Gastroesophageal sphincter (tissue), 4 donors: ENCODE results near the gene FUT8. TPM values are rescaled to one million over a fixed set of nuclear protein-coding genes. Genes with fewer than 3 reads are reported as not detected.

ENCODE experiments used
- ATAC-seq: fragments of 150-250 bp; one replicate; pipeline ENCODE4 v1.9.1; 2016; ENCODE audit warnings: mild to moderate bottlenecking, moderate library complexity
- H3K27ac ChIP-seq, 4 donors: fragments of 200-600 bp; sonication (generic) in 3 of 4; 1 replicate in 3 of 4; 2 replicates in 1 of 4; pipeline ENCODE4 v1.5.1; 2016 to 2019
- H3K27me3 ChIP-seq: fragments of 200-600 bp; sonication (generic); one replicate; pipeline ENCODE4 v1.5.1; 2019
- H3K36me3 ChIP-seq, 2 donors: fragments of 200-600 bp; sonication (generic); one replicate each; pipeline ENCODE4 v1.5.1; 2019; ENCODE audit warnings: control low read depth in 1 of 2
- H3K4me1 ChIP-seq, 3 donors: fragments of 200-600 bp; sonication (generic); 1 replicate in 2 of 3; 2 replicates in 1 of 3; pipeline ENCODE4 v1.5.1; 2016 to 2019; ENCODE audit warnings: control low read depth in 2 of 3
- H3K4me3 ChIP-seq, 2 donors: fragments of 200-600 bp; sonication (generic); one replicate each; pipeline ENCODE4 v1.5.1; 2019; ENCODE audit warnings: mild to moderate bottlenecking in 1 of 2, moderate library complexity in 1 of 2
- H3K9me3 ChIP-seq, 3 donors: fragments of 200-600 bp; sonication (generic); one replicate each; pipeline ENCODE4 v1.5.1; 2017 to 2019; ENCODE audit warnings: control low read depth in 2 of 3
- CTCF ChIP-seq, 4 experiments: fragments of 200-600 bp in 2 of 4; fragments of 450-650 bp in 2 of 4; sonication (generic) in 1 of 4; IDR thresholded peaks; one replicate each; pipeline ENCODE4 v1.5.1; 2017 to 2019; ENCODE audit warnings: antibody characterized with exemption in 4 of 4, mild to moderate bottlenecking in 2 of 4, moderate library complexity in 2 of 4
- EP300 ChIP-seq: sonication (generic); formaldehyde crosslinking; IDR thresholded peaks from one replicate; pipeline ENCODE4 v1.6.1; 2017; ENCODE audit warnings: antibody characterized with exemption, mild to moderate bottlenecking
- POLR2A ChIP-seq, 2 donors: fragments of 450-650 bp; IDR thresholded peaks; one replicate each; pipeline ENCODE4 v1.6.1; 2017; ENCODE audit warnings: antibody characterized with exemption in 2 of 2, mild to moderate bottlenecking in 2 of 2, moderate library complexity in 1 of 2
- POLR2AphosphoS5 ChIP-seq: sonication (generic); formaldehyde crosslinking; IDR thresholded peaks from one replicate; pipeline ENCODE4 v1.6.1; 2017; ENCODE audit warnings: antibody characterized with exemption
- WGBS, 2 donors: methylation state at CpG; one replicate each; pipeline ENCODE4 v1.1.5; 2018; ENCODE audit warnings: low coverage in 1 of 2; 5-methylcytosine and 5-hydroxymethylcytosine counted together
- total RNA-seq, 4 donors: library from RNA; depleted of rRNA; stranded (reverse); fragments of >200 nt; gene quantifications; one replicate each; pipeline ENCODE4 v1.1.0, GENCODE V29; 2016

The FUT8 gene
- total RNA-seq, 4 donors from 2014 or later = 16.9 to 35.2 (median 30.8) TPM

DNA sequence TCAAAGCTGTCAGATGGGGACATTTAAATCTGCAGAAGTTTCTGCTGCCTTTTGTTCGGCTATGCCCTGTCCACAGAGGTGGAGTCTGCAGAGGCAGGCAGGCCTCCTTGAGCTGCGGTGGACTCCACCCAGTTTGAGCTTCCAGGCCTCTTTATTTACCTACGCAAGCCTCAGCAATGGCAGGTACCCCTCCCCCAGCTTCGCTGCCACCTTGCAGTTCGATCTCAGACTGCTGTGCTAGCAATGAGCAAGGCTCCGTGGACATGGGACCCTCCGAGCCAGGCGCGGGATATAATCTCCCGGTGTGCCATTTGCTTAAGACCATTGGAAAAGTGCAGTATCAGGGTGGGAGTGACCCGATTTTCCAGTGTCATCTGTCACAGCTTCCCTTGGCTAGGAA lies 115.5 kb downstream of the FUT8 start:
- no peak overlapping the region for H3K4me3 ChIP-seq
- H3K9me3 ChIP-seq = peaks cover 0 to 29% (median 0%) of the 10 kb centered on the region in 3 donors
- H3K36me3 ChIP-seq = peaks cover 0 to 6% of the 10 kb centered on the region in 2 donors
- WGBS, 2 donors = no CpG with 5 or more reads among the region's 11 CpGs
- TF ChIP-seq EP300 (no peak), POLR2A (IDR thresholded peaks at IDR 0.05) (no peak), CTCF (IDR thresholded peaks at IDR 0.05) (no peak), POLR2AphosphoS5 (no peak)
- H3K4me1 ChIP-seq = no peaks in the 10 kb centered on the region
- no peaks in the 10 kb centered on the region for H3K27me3 ChIP-seq
- no peak overlapping the region for H3K27ac ChIP-seq
- ATAC-seq = no peak

DNA sequence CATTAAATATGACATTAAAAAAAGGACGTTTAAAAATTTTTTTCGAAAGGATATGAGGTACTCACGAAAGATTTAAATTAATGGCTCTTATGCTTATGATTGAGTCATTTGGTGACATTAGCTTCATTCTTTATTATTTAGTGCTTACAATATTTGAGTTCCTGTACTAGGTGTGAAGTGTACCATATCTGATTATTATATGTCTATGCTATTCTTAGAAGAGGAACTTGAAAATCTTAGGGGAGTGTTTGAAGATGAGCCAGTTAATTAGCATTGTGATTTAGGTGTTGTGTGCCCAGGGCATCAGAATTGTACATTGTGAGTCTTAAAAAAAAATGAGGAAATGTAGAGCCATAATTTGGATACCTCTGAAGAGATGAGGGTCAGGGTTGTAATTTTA lies 118.6 kb downstream of the FUT8 start:
- no peaks in the 10 kb centered on the region for H3K4me1 ChIP-seq
- 92 to 93% methylated on average over 3 of the region's 3 CpGs for WGBS, 2 donors
- ATAC-seq = no peak
- no peak for TF ChIP-seq EP300
- TF ChIP-seq POLR2AphosphoS5 = no peak
- no peak for TF ChIP-seq POLR2A (IDR thresholded peaks at IDR 0.05)
- TF ChIP-seq CTCF (IDR thresholded peaks at IDR 0.05) = no peak
- peaks cover 0 to 34% (median 0%) of the 10 kb centered on the region in 3 donors for H3K9me3 ChIP-seq
- H3K36me3 ChIP-seq = peaks cover 0 to 6% of the 10 kb centered on the region in 2 donors
- no peak overlapping the region for H3K4me3 ChIP-seq
- H3K27me3 ChIP-seq = no peaks in the 10 kb centered on the region
- H3K27ac ChIP-seq = no peak overlapping the region

GRCh38 chr14:65533736-65534404 lies 121.3 kb downstream of the FUT8 start:
- H3K27ac ChIP-seq = no peak overlapping the region
- 94 to 100% methylated on average over 4 of the region's 4 CpGs for WGBS, 2 donors
- H3K4me3 ChIP-seq = no peak overlapping the region
- no peaks in the 10 kb centered on the region for H3K4me1 ChIP-seq
- no peaks in the 10 kb centered on the region for H3K27me3 ChIP-seq
- H3K9me3 ChIP-seq = peaks cover 0 to 21% (median 0%) of the 10 kb centered on the region in 3 donors
- TF ChIP-seq POLR2AphosphoS5 (no peak), POLR2A (IDR thresholded peaks at IDR 0.05) (no peak), CTCF (IDR thresholded peaks at IDR 0.05) (no peak), EP300 (no peak)
- no peaks in the 10 kb centered on the region for H3K36me3 ChIP-seq
- no peak for ATAC-seq

GRCh38 chr14:65536781-65537423 lies 124.4 kb downstream of the FUT8 start:
- TF ChIP-seq EP300 = no peak
- TF ChIP-seq POLR2AphosphoS5 = no peak
- TF ChIP-seq POLR2A (IDR thresholded peaks at IDR 0.05) = no peak
- TF ChIP-seq CTCF (IDR thresholded peaks at IDR 0.05) = no peak
- no peak for ATAC-seq
- H3K36me3 ChIP-seq = no peaks in the 10 kb centered on the region
- H3K27ac ChIP-seq = no peak overlapping the region
- WGBS, 2 donors = 86 to 100% methylated on average over 1 to 2 of the region's 2 CpGs
- H3K9me3 ChIP-seq = peaks cover 0 to 21% (median 0%) of the 10 kb centered on the region in 3 donors
- no peak overlapping the region for H3K4me3 ChIP-seq
- no peaks in the 10 kb centered on the region for H3K27me3 ChIP-seq
- H3K4me1 ChIP-seq = no peaks in the 10 kb centered on the region

GRCh38 chr14:65548878-65549277 lies 136.3 kb downstream of the FUT8 start:
- no peak for ATAC-seq
- H3K9me3 ChIP-seq = no peaks in the 10 kb centered on the region
- no peaks in the 10 kb centered on the region for H3K36me3 ChIP-seq
- TF ChIP-seq CTCF (IDR thresholded peaks at IDR 0.05) (no peak), POLR2AphosphoS5 (no peak), POLR2A (IDR thresholded peaks at IDR 0.05) (no peak), EP300 (no peak)
- WGBS, 2 donors = 55 to 72% methylated on average over 2 of the region's 2 CpGs
- H3K4me1 ChIP-seq = no peaks in the 10 kb centered on the region
- H3K27ac ChIP-seq = no peak overlapping the region
- H3K4me3 ChIP-seq = no peak overlapping the region
- H3K27me3 ChIP-seq = no peaks in the 10 kb centered on the region
